Activated naive CD8-positive, alpha-beta T cell treated with anti-CD3 and anti-CD28 coated beads for 36 hours (primary cell): Measurements from ENCODE around the gene EXOSC9. TPM values are rescaled to one million over a fixed set of nuclear protein-coding genes. Genes with fewer than 3 reads are reported as not detected.
"Not testable (repeated sequence)": the region's sequence is repeated elsewhere in the genome, so short reads cannot be mapped to it uniquely, and the experiment has no call there.

Experiments used
- DNase-seq: peaks from one replicate; pipeline ENCODE4 v3.0.0; 2021
- H3K27ac Mint-ChIP-seq: one replicate; pipeline ENCODE4 v1.8.0; 2022; ENCODE audit warnings: mild to moderate bottlenecking, moderate library complexity, mixed read lengths
- H3K27me3 Mint-ChIP-seq: one replicate; pipeline ENCODE4 v1.8.0; 2022; ENCODE audit warnings: mild to moderate bottlenecking, mixed read lengths
- H3K36me3 Mint-ChIP-seq: one replicate; pipeline ENCODE4 v1.8.0; 2021; ENCODE audit warnings: mild to moderate bottlenecking, mixed read lengths
- H3K4me1 Mint-ChIP-seq: one replicate; pipeline ENCODE4 v1.8.0; 2021; ENCODE audit warnings: mixed read lengths
- H3K4me3 Mint-ChIP-seq: one replicate; pipeline ENCODE4 v1.8.0; 2022; ENCODE audit warnings: mild to moderate bottlenecking, moderate library complexity, mixed read lengths
- H3K9me3 Mint-ChIP-seq: one replicate; pipeline ENCODE4 v1.8.0; 2022; ENCODE audit warnings: mixed read lengths
- total RNA-seq, 2 experiments: library from RNA; stranded (reverse); gene quantifications; one replicate each; pipeline ENCODE4 v1.2.3, GENCODE V29; 2021

EXOSC9 gene
- total RNA-seq = 10 to 100 TPM; 96.1 to 97.4 TPM

GRCh38 chr4:121800961-121801714 is at the start of gene EXOSC9:
Gene EXOSC9, plus strand, starts transcription at chr4:121801323. Its CDS starts 102 bp downstream, at chr4:121801425.
- peak; percentile 91 for DNase-seq
- Mint-ChIP-seq H3K9me3 (no peaks in the 10 kb centered on the region), H3K27ac (peak within 1 kb of the TSS; percentile 97), H3K4me1 (peaks cover 35% of the 10 kb centered on the region), H3K4me3 (peak within 1 kb of the TSS; percentile 89), H3K36me3 (peaks cover 24% of the 10 kb centered on the region), H3K27me3 (no peaks in the 10 kb centered on the region)

GRCh38 chr4:121752142-121752541 is 49.0 kb upstream of the EXOSC9 start:
- H3K9me3 Mint-ChIP-seq, DNase-seq, H3K4me3 Mint-ChIP-seq, H3K27ac Mint-ChIP-seq, H3K4me1 Mint-ChIP-seq, H3K36me3 Mint-ChIP-seq: not testable (repeated sequence)
- peaks cover 47% of the 10 kb centered on the region for H3K27me3 Mint-ChIP-seq

- Mint-ChIP-seq H3K27ac (no peak overlapping the region), H3K27me3 (peaks cover 57% of the 10 kb centered on the region), H3K4me1 (peaks cover 8% of the 10 kb centered on the region), H3K4me3 (no peak overlapping the region), H3K36me3 (no peaks in the 10 kb centered on the region), H3K9me3 (peaks cover 2% of the 10 kb centered on the region)
- DNase-seq = no peak
These were observed 42.1 kb upstream of the EXOSC9 start for GRCh38 chr4:121758925-121759568.

- H3K27me3 Mint-ChIP-seq = peaks cover 59% of the 10 kb centered on the region
- no peaks in the 10 kb centered on the region for H3K36me3 Mint-ChIP-seq
- no peak for DNase-seq
- H3K9me3 Mint-ChIP-seq = peaks cover 2% of the 10 kb centered on the region
- peaks cover 9% of the 10 kb centered on the region for H3K4me1 Mint-ChIP-seq
- H3K4me3 Mint-ChIP-seq = no peak overlapping the region
- no peak overlapping the region for H3K27ac Mint-ChIP-seq
These were observed 40.9 kb upstream of the EXOSC9 start for GRCh38 chr4:121760205-121760604.

GRCh38 chr4:121764303-121764701 is 36.8 kb upstream of the EXOSC9 start:
- no peak for DNase-seq
- Mint-ChIP-seq H3K9me3 (no peaks in the 10 kb centered on the region), H3K27ac (no peak overlapping the region), H3K4me3 (peak overlapping the region; percentile 69), H3K27me3 (peaks cover 71% of the 10 kb centered on the region), H3K4me1 (peaks cover 9% of the 10 kb centered on the region), H3K36me3 (no peaks in the 10 kb centered on the region)

- peaks cover 9% of the 10 kb centered on the region for H3K4me1 Mint-ChIP-seq
These were observed 36.3 kb upstream of the EXOSC9 start, which contains the start of gene SMIM43 for GRCh38 chr4:121764702-121765367. Gene SMIM43, minus strand, starts transcription at chr4:121765164. Its CDS starts 59 bp downstream, at chr4:121765105.

GRCh38 chr4:121765368-121765705 is 35.8 kb upstream of the EXOSC9 start:
- DNase-seq = no peak
- Mint-ChIP-seq H3K27me3 (peaks cover 71% of the 10 kb centered on the region), H3K36me3 (no peaks in the 10 kb centered on the region), H3K4me1 (peaks cover 9% of the 10 kb centered on the region), H3K9me3 (no peaks in the 10 kb centered on the region), H3K4me3 (peak overlapping the region; percentile 60), H3K27ac (no peak overlapping the region)

More at GRCh38 chr4:121764702-121765367, 36.3 kb upstream of the EXOSC9 start, which contains the start of gene SMIM43:
- Mint-ChIP-seq H3K27me3 (peaks cover 73% of the 10 kb centered on the region), H3K4me3 (peak within 1 kb of the TSS; percentile 69), H3K27ac (no peak within 1 kb of the TSS), H3K36me3 (no peaks in the 10 kb centered on the region), H3K9me3 (no peaks in the 10 kb centered on the region)
- DNase-seq = peak; percentile 14

- Mint-ChIP-seq H3K36me3 (no peaks in the 10 kb centered on the region), H3K27ac (no peak overlapping the region), H3K4me3 (no peak overlapping the region), H3K27me3 (peaks cover 73% of the 10 kb centered on the region), H3K9me3 (no peaks in the 10 kb centered on the region), H3K4me1 (peaks cover 9% of the 10 kb centered on the region)
- no peak for DNase-seq
These were observed 35.1 kb upstream of the EXOSC9 start for GRCh38 chr4:121765971-121766538.

GRCh38 chr4:121767166-121767565 is 34.0 kb upstream of the EXOSC9 start:
- Mint-ChIP-seq H3K27ac (no peak overlapping the region), H3K4me3 (no peak overlapping the region), H3K9me3 (no peaks in the 10 kb centered on the region), H3K36me3 (no peaks in the 10 kb centered on the region), H3K27me3 (peaks cover 72% of the 10 kb centered on the region), H3K4me1 (peaks cover 9% of the 10 kb centered on the region)
- no peak for DNase-seq

GRCh38 chr4:121769341-121769740 is 31.8 kb upstream of the EXOSC9 start:
- Mint-ChIP-seq H3K9me3 (no peaks in the 10 kb centered on the region), H3K4me3 (no peak overlapping the region), H3K36me3 (no peaks in the 10 kb centered on the region), H3K27ac (no peak overlapping the region), H3K4me1 (no peaks in the 10 kb centered on the region), H3K27me3 (peaks cover 57% of the 10 kb centered on the region)
- DNase-seq = no peak

- Mint-ChIP-seq H3K4me1 (no peaks in the 10 kb centered on the region), H3K9me3 (no peaks in the 10 kb centered on the region), H3K36me3 (no peaks in the 10 kb centered on the region), H3K4me3 (no peak overlapping the region), H3K27ac (no peak overlapping the region), H3K27me3 (peaks cover 33% of the 10 kb centered on the region)
- no peak for DNase-seq
These were observed 29.3 kb upstream of the EXOSC9 start for GRCh38 chr4:121771869-121772268.

- no peak overlapping the region for H3K27ac Mint-ChIP-seq
- peaks cover 22% of the 10 kb centered on the region for H3K27me3 Mint-ChIP-seq
- H3K4me3 Mint-ChIP-seq = no peak overlapping the region
- H3K4me1 Mint-ChIP-seq = no peaks in the 10 kb centered on the region
- H3K9me3 Mint-ChIP-seq = no peaks in the 10 kb centered on the region
- no peak for DNase-seq
- H3K36me3 Mint-ChIP-seq = no peaks in the 10 kb centered on the region
These were observed 27.2 kb upstream of the EXOSC9 start for GRCh38 chr4:121773883-121774282.

GRCh38 chr4:121776610-121777401 is 24.3 kb upstream of the EXOSC9 start:
- no peak for DNase-seq
- Mint-ChIP-seq H3K36me3 (no peaks in the 10 kb centered on the region), H3K9me3 (no peaks in the 10 kb centered on the region), H3K4me1 (no peaks in the 10 kb centered on the region), H3K27ac (no peak overlapping the region), H3K4me3 (no peak overlapping the region), H3K27me3 (peaks cover 27% of the 10 kb centered on the region)

- Mint-ChIP-seq H3K9me3 (no peaks in the 10 kb centered on the region), H3K4me3 (no peak overlapping the region), H3K27me3 (peaks cover 25% of the 10 kb centered on the region), H3K36me3 (no peaks in the 10 kb centered on the region), H3K4me1 (no peaks in the 10 kb centered on the region), H3K27ac (no peak overlapping the region)
- DNase-seq = no peak
These were observed 23.5 kb upstream of the EXOSC9 start for GRCh38 chr4:121777625-121778024.
